AG10803 (cell line): ENCODE measurements around the gene MPZL1.

Source experiments
- DNase-seq: peaks from one replicate; pipeline ENCODE4 v3.0.0; 2010; ENCODE audit warnings: low read depth
- H3K4me3 ChIP-seq: 2 replicates; pipeline ENCODE4 v1.5.1; 2011; ENCODE audit warnings: mild to moderate bottlenecking, low read length, control low read depth
- CTCF ChIP-seq: conservative IDR thresholded peaks from 2 replicates; pipeline ENCODE4 v1.5.1; 2011; ENCODE audit warnings: mild to moderate bottlenecking, low read length, control low read depth, inconsistent platforms

The MPZL1 gene

GRCh38 chr1:167683641-167684502 is 37.9 kb upstream of the MPZL1 start:
- H3K4me3 ChIP-seq = no peak overlapping the region
- no peak for TF ChIP-seq CTCF
- DNase-seq = peak; percentile 41

DNA sequence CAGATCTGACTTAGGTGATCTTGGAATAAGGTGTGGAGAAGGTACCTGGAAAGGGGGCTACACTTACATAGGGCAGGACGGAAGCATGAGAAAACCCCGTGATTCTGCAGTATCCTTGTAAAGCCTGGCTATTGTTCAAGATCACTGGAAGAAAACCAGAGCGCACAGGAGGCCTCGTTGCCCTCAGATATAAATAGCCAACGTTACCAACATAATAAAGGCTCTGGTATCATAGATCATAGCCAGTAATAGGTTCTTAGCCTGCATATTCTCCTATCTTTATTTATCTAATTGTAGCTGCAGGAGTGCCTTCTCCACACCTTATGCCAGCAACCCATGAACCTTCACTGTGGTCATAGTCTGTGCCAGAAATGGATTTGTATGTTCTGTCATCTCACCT is 35.9 kb upstream of the MPZL1 start:
- DNase-seq = no peak
- TF ChIP-seq CTCF = no peak
- H3K4me3 ChIP-seq = no peak overlapping the region

GRCh38 chr1:167687919-167688519 is 33.8 kb upstream of the MPZL1 start:
- peak; percentile 96 for TF ChIP-seq CTCF
- DNase-seq = peak; percentile 76

DNA sequence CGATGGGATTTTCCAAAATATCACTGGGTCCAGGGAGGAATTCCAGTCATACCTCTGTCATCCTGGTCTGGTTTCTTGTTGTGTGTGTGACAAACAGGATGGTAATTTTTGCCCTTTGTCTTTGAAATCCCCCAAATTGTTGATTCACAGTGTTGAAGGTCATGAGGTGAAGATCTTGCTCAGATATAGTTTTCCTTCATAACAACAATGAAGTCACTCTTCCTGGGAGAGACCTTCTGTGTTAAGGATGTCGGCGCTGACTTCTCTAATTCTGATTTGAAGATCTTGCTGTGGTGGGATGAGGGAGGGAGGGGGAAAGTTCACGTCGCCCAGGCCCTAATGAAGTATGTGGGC is 32.2 kb upstream of the MPZL1 start:
- no peak overlapping the region for H3K4me3 ChIP-seq
- no peak for DNase-seq

More at GRCh38 chr1:167687919-167688519, 33.8 kb upstream of the MPZL1 start:
- no peak overlapping the region for H3K4me3 ChIP-seq

GRCh38 chr1:167690053-167690452 is 31.7 kb upstream of the MPZL1 start:
- TF ChIP-seq CTCF = no peak
- DNase-seq = no peak
- H3K4me3 ChIP-seq = no peak overlapping the region

More for the DNA sequence above, 32.2 kb upstream of the MPZL1 start:
- no peak for TF ChIP-seq CTCF

DNA sequence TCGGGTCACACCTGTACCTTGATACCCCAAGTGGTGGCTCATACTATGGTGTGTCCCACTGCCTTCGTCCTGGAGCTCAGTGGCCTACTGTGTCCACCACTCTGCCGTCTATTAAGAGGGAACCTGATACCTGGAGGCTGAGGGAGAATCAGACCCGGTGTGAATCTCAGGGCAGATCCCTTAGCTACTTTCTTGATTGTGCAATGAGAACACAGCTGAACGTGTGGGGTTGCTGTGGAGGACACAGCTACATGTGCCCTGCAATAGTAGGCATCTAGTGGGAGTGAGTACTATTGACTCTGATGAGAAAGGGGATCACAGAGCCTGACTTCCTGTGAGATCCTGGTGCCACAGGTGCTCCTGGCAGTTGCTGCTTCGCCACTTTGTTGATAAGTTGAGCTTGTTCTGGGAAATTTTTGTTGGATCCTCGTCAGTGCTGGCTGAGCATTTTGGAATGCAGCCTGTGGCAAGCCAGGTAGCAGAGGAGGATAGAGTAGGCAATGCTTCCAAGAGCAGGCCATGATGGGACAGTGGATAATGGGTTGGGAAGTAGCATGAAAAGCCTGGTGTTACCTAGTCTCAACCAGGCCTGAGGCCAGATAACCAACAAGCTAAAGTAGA is 28.2 kb upstream of the MPZL1 start:
- DNase-seq = no peak
- no peak overlapping the region for H3K4me3 ChIP-seq
- TF ChIP-seq CTCF = no peak
